COLO829 (cell line): ENCODE measurements around the gene CACNB2.
"Not testable (repeated sequence)": the region's sequence is repeated elsewhere in the genome, so short reads cannot be mapped to it uniquely, and the experiment has no call there.

Experiments used
- DNase-seq: peaks from one replicate; pipeline ENCODE4 v3.0.0; 2012; ENCODE audit warnings: low spot score

Gene CACNB2

DNA sequence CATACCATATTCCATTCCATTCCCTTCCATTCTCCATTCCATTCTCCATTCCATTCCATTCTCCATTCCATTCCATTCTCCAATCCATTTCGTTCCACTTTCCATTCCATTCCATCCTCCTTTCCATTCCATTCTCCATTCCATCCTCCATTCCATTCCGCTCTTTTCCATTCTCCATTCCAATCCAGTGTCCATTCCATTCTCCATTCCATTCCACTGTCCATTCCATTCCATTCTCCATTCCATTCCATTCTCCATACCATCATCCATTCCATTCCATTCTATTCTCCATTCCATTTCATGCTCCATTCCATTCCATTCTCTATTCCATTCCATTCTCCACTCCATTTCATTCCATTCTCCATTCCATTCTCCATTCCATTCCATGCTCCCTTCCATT lies 430.2 kb downstream of the CACNB2 start:
- not testable (repeated sequence) for DNase-seq

DNA sequence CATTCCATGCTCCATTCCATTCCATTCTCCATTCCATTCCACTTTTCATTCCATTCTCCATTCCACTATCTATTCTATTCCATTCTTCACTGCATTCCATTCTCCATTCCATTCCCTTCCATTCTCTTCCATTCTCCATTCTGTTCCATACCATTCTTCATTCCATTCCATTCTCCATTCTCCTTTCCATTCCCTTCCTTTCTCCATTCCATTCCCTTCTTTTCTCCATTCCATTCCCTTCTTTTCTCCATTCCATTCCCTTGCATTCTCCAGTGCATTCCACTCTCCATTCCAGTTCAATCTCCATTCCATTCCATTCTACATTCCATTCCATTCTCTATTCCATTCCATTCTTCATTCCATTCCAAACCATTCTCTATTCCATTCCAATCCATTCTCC lies 430.9 kb downstream of the CACNB2 start:
- no peak for DNase-seq

GRCh38 chr10:18571780-18572179 lies 431.6 kb downstream of the CACNB2 start:
- DNase-seq: no peak

GRCh38 chr10:18572959-18573561 lies 432.8 kb downstream of the CACNB2 start:
- no peak for DNase-seq

DNA sequence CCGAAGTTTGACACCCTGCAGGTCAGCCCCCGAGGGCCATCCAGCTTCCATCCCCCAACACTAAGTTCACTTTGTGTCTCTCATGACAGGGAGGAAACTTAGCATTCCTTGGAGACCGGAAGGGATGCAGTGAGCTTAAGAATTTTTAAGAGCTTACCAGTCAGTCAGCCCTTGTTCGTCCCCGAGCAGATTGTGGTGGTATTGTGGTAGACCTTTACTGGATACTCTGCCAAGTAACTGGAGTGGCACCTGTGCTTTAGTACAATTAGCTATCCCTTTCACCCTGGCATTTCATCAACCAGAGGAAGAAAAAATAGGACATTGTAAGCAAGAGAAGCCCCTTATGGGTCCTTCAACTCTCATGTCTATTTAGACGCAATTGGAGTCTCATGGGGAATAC lies 436.4 kb downstream of the CACNB2 start:
- DNase-seq: no peak

DNA sequence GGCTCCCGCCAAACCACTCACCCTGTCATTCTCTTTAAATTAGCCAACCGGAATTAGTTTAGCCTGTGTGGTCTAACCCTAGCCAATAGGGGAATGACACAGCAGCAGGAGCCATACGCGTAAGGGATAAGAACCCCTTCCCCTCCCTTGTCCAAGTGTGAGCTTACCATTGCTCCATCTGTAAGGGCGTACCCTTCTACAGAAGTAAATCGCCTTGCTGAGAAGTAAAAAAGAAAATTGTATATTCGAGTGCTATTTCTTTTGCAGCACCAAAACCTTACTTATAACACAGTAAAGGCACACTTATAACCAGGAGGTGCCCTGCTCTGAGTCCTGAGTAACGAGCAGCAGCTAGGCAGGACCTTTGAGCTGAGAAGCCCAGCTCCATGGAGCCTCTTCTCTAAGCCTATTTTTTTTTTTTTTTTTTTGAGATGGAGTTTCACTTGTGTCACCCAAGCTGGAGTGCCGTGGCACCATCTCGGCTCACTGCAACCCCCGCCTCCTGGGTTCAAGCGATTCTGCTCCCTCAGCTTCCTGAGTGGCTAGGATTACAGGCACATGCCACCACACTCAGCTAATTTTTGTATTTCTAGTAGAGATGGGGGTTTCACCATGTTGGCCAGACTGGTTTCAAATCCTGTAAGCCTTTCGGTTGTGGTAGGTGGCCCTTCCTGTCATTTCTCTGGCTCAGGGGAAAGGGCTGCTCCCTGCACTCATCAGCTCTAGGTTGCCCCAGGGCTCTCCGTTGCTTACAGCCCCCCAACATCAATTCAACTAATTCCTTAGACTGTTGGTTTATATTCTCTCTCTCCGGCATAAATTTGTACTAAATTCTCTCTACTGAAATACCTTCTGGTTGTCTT lies 437.8 kb downstream of the CACNB2 start:
- DNase-seq: no peak

DNA sequence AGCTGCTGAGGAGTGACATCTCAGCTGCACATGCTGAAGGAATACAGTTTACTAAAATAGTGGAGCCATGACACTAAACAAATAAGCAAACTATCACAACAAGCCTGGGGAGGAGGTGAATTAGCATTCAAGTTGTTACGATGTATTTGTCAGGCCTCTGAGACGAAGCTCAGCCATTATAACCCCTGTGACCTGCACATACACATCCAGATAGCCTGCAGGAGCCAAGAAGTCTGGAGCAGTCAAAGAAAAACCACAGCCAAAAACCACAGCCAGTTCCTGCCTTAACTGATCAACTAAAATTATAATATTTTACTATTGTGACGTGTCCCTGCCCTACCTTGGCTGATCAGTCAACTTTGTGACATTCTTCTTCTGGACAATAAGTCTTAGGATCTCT lies 442.6 kb downstream of the CACNB2 start:
- no peak for DNase-seq

DNA sequence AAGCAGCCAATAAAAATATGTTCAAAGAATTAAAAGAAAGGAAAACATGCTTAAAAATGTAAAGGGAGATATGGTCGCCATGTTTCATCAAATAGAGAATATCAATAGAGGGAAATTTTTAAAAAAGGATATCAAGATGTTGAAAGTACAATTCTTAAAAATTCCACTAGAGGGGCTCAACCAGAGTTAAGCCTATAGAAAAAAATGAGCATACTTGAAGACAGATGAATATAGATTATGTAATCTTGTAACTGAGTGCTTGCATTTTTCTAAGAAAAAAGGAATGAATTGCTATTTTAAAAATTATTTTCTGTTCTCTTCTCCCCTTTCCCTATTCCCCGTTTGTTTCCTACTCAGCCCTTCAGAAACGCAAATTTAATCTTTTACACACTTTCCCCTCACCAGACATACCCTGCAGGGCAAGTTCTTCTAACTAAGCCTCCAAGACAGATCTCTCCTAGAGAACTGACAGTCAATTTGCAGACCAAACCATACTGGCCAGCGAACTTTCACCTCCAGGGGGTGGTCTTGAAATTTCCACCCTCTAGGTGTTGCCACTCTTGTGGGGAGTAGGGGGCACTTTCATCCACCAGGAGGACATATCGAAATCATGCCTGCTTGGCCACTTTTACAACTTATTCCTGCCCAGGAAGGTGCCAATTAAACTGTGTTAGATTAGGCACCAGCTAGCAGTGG lies 443.5 kb downstream of the CACNB2 start:
- no peak for DNase-seq

DNA sequence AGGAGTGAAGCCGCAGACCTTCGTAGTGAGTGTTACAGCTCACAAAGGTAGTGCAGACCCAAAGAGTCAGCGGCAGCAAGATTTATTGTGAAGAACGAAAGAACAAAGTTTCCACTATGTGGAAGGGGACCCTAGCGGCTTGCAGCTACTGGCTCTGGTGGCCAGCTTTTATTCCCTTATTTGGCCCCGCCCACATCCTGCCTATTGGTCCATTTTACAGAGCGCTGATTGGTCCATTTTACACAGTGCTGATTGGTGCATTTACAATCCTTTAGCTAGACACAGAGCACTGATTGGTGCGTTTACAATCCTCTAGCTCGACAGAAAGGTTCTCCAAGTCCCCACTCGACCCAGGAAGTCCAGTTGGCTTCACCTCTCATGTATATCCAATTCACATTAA lies 446.4 kb downstream of the CACNB2 start:
- not testable (repeated sequence) for DNase-seq

DNA sequence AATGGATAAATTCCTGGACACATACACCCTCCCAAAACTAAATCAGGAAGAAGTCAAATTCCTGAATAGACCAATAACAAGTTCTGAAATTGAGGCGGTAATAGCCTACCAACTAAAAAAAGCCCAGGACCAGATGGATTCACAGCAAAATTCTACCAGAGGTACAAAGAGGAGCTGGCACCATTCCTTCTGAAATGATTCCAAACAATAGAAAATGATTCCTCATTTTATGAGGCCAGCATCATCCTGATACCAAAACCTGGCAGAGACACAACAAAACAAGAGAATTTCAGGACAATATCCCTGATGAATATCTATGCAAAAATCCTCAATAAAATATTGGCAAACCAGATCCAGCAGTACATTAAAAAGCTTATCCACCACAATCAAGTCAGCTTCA lies 450.9 kb downstream of the CACNB2 start:
- not testable (repeated sequence) for DNase-seq
